Measurements from ENCODE around the gene CDK14. TPM values are rescaled to one million over a fixed set of nuclear protein-coding genes. Genes with fewer than 3 reads are reported as not detected.

Gene CDK14
- total and polyA plus RNA-seq, 2 donors (not counting 3 experiments of a cell fraction or from before 2014, with no cell fraction given) = 5.5 to 34.2 TPM

GRCh38 chr7:90869335-90869734 lies 273.2 kb downstream of the CDK14 start:
- Histone ChIP-seq H3K27me3 (ENCODE audit: control insufficient read depth in 2 of 2, insufficient read depth in 2 of 2, low read length in 2 of 2) (no peaks in the 10 kb centered on the region), H3K4me2 (ENCODE audit: insufficient read depth, low read length) (no peak overlapping the region), H3K36me3 (ENCODE audit: control insufficient read depth in 2 of 2, extremely low read depth in 1 of 2, insufficient read depth in 2 of 2, low read length in 2 of 2) (no peaks in the 10 kb centered on the region), H3K9me1 (replicated peaks; ENCODE audit: control insufficient read depth, extremely low read depth, insufficient read depth, low read length) (no peaks in the 10 kb centered on the region), H3K79me2 (ENCODE audit: control insufficient read depth, insufficient read depth, low read length) (no peaks in the 10 kb centered on the region), H3K9ac (replicated peaks; ENCODE audit: extremely low read depth, insufficient read depth, low read length) (no peak overlapping the region), H4K20me1 (replicated peaks; ENCODE audit: control insufficient read depth, extremely low read depth, insufficient read depth, low read length) (no peaks in the 10 kb centered on the region), H2AFZ (ENCODE audit: low read depth, low read length) (no peak overlapping the region), H3K4me1 (ENCODE audit: control insufficient read depth, extremely low read depth, insufficient read depth, low read length) (no peaks in the 10 kb centered on the region), H3K9me3 (replicated peaks; ENCODE audit: control insufficient read depth, insufficient read depth, low read length) (no peaks in the 10 kb centered on the region), H3K27ac (ENCODE audit: insufficient read depth, low read depth, low read length) (no peak overlapping the region), H3K4me3 (replicated peaks in 1 of 3; ENCODE audit: insufficient read depth in 1 of 3, low read depth in 1 of 3, low read length in 3 of 3) (no peak overlapping the region)
- ChIA-PET POLR2A (no interaction called here), CTCF (no interaction called here)
- dilution Hi-C loops (cut with MboI; ENCODE audit: extremely low pct_ligation_motif_present, low sequenced_read_pairs) (no loop called here), intact Hi-C loops (cut with micrococcal nuclease) (no loop called here)
- FAIRE-seq (no peak), DNase-seq (ENCODE audit: low read depth, low spot score) (no peak)
- no TSS peak for BruUV-seq (replicated peaks)
- no peak for TF ChIP-seq FOS (IDR thresholded peaks at IDR 0.05; ENCODE audit: borderline replicate concordance, insufficient read depth, low read length)
- no peak for TF ChIP-seq GATA2 (IDR thresholded peaks at IDR 0.05; ENCODE audit: insufficient read depth, insufficient read length, low read depth, low read length)
- TF ChIP-seq JUN (IDR thresholded peaks at IDR 0.05; ENCODE audit: borderline replicate concordance, insufficient read depth, insufficient read length, low read depth) = no peak
- no peak for TF ChIP-seq CTCF (IDR thresholded peaks at IDR 0.05; ENCODE audit: extremely low read depth in 1 of 2, insufficient read depth in 1 of 2, low read depth in 1 of 2, low read length in 2 of 2)
- TF ChIP-seq POLR2AphosphoS5 (IDR thresholded peaks at IDR 0.05; ENCODE audit: insufficient read depth, low read depth, low read length) = no peak
- TF ChIP-seq EZH2 (IDR thresholded peaks at IDR 0.05; ENCODE audit: borderline replicate concordance, low read depth, low read length, severe bottlenecking) = no peak
- no peak for TF ChIP-seq MYC (IDR thresholded peaks at IDR 0.05; ENCODE audit: low read depth, low read length)
- no peak for TF ChIP-seq MAX (IDR thresholded peaks at IDR 0.05; ENCODE audit: insufficient read depth, insufficient read length)
- no peak for TF ChIP-seq POLR2A (IDR thresholded peaks at IDR 0.05; ENCODE audit: low read depth, low read length)
